HL-60/S4 treated with retinoic acid at 250 ng/mL for 4 days and 3 days (cell line): ENCODE measurements around the gene PPP4R4.

Experiments used
- in situ Hi-C: fragments of 300-500 bp; cut with MboI; formaldehyde crosslinking; loops from 2 replicates; pipeline ENCODE4 v1.7.0; 2022; ENCODE audit warnings: low sequenced_read_pairs

The PPP4R4 gene

DNA sequence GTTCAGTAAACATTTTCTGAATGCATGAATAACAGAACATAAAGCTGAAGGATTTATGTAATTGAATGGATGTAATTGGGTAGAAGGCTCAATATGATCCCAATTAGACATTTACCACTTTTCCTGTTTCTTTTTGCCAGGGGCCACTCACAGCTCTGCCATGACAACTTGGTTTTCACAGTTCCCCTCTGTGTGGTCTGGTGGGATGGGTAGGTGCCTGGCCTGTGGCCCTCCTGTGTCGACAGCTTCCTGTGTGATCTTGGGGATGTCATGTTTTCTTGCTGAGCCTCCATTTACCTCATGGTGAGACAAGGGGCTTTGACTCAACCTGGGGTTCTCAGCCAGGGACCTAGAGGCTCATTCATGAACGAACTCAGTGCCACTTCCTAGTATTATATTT is 131.5 kb downstream of the PPP4R4 start:
- in situ Hi-C loops: no loop called here

DNA sequence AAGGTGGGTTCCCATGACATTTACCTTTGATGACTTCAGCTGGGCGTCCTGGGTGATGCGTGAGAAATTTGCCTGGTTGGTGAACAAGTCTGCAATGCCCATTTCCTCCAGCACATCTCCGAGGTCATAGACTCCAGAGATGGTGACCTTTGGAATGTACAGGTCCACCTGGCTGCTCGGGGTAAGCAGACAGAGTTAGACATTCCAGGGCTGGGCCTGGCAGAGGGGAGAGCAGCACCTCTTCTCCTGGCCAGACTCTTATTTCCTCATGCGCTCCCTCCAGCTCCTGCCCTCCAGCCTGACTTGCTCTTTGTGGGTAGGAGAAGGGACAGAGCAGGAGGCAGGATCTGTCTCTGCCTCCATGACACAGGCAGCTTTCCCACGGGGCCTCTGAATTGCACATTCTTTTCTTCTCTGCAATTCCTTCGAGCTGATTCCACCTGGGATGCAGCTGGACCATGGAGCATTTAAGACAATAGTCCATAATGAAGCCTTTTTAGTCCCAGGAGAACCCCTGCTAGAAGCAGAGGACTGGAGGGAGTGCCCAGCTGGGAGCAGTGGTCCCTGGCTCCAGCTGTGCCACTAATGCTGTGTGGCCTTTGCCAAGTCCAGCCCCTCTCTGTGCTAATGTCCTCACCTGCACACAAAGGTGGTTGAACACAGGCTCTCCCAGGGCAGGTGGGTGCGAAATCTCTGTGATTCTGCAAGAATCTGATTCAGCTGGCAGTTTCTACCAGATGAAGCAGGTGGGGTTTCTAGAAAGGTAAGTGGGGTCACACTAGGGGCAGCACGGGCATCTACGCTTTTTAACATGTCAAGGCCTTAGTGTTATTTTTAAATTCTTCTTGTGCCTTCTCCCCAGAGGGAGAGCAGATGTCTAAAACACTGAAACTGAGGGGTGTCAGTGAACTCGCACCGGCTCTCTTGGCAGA is 132.2 kb downstream of the PPP4R4 start:
- in situ Hi-C loops: no loop called here

DNA sequence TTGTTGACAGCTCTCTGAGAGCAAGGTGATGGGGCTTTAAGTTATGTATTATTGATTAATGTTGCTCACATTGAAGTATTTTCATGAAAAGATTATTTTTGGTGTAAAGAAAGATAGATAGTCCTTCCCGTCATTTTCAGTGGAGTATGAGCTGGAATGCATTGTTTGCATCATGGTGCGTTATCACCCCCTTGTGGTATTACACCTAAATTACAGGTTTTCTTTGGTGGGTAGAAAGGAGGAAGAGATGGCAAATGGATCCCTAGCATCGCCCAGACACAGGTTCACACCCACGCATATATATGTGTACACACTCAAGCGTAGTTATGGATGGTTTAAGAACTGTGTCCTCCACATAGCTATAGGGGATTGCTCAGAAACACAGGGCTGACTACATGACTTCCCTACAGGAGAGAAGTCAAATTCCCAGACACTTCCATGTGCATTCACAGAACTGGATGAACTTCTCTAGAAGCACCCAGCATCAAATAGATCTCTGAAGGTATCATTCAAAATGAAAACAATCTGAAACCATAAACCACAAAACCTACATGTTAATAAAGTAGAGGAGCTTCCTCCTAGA is 133.4 kb downstream of the PPP4R4 start:
- in situ Hi-C loops: no loop called here

DNA sequence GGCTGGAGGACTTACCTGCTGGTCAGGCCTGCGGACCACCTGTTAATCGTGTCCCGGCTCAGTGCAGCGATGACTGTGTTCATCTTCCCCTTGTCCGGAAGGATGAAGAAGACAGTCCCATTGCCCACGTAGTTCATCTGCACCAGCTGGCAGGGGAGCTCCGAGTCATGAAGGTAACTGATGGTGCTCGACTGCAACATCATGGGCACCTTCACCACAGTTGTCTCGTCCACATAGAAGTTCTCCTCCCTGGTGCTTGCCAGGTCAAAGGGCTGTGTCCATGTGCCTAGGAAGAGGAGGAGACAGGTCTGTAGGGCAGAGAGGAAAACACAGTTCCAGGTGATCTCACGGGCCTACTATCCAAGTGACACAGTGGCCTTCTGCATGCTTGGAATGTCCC is 135.6 kb downstream of the PPP4R4 start:
- in situ Hi-C loops: no loop called here

DNA sequence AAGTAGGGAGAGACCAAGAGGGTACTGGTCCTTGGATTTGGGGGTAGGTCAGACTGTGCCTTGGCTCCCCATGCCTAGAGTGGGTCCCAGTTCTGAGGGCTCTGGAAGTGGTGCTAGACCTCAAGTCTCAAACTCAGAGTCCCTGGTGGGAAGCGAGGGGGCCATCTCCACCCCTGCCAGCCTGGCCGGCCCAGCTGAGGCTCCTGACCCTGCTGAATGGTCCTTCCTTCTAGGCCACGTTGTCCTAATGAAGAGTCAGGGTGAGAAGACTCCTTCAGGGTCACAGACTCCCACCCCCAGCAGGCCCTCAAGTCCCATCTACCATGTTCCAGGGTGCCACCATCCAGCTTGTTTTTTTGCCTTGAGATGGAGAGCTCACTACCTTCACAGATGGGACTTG is 136.1 kb downstream of the PPP4R4 start:
- in situ Hi-C loops: no loop called here

DNA sequence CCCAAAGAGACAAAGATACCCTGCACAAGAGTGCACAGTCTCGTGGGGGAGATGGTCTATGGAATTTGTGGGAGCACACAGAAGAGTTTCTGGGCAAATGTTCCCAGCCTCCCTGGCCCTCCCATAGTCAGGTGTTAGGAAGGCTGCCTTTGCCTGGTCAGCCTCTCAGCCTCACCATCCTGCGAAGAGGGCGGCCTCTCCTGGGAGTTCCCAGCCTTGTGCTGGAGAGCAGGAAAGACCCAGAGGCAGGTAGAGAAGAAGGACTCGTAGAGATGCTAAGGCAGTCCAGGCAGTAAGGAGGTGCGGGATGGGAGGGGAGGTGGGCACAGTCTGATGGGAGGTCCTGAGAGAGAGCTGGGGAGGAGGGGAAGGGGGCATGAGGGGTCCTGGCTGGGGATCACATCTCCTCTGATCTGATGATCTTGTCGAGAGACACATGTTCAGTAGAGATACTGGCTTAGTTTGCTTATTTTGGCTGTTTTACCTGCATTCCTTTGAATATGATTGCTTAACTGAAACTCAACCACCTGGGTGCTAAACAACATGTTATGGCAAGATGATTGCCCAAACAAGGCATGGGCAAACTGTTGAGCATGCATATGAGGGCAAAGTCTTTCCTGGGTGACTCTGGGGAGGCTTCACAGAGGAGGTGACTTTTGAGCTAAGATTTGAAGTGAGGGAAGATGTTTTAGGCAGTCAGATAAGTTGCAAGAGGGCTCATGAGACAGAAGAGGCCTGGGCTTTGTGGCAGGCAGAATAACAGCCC is 138.5 kb downstream of the PPP4R4 start:
- in situ Hi-C loops: no loop called here

DNA sequence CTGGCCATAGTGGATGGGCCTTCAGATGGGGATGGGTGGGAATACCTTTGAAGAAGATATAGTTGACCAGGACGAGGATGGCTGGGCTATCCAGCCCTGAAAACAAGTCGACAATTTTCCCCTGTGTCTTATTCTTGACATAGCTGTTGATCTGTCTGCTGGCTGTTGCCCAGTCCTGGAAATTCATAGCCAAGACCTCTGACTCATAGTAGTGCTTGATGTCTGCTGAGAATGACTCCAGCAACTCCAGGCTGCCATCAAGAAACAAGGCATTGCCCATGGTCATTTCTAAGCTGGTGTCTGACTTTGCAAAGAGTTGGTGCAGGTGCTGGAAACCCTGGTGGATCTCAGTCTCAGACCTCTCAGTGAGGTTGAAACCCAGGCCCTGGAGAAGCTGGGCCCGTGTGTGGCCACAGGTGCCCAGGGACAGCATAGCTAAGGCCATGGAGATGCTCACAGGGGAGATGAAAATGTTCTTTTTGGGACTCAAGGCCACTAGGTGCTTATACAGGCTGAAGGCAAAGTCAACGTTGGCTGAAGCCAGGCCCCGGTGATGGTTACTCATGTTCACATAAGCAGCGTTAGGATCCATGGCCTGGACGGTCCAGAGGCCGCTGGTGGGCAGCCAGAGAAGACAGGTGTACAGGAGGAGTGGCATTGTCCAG is 140.0 kb downstream of the PPP4R4 start:
- in situ Hi-C loops: no loop called here

DNA sequence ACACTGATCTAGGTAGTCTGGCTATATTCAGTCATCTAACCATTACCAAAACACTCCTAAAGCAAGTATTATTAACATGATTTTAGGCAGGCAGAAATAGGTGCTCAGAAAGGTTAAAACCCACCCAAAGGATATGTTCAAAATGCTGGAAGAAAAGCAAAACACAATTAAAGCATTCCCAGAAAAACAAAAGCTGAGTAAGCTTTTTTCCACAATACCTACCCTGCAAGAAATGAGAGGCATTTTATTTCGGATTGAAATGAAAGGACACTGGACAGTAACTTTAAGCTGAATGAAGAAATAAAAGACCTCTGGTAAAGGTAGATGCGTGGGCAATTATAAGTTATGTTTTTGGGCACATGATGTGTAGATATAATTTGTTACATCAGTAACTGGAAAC is 140.8 kb downstream of the PPP4R4 start:
- in situ Hi-C loops: no loop called here

DNA sequence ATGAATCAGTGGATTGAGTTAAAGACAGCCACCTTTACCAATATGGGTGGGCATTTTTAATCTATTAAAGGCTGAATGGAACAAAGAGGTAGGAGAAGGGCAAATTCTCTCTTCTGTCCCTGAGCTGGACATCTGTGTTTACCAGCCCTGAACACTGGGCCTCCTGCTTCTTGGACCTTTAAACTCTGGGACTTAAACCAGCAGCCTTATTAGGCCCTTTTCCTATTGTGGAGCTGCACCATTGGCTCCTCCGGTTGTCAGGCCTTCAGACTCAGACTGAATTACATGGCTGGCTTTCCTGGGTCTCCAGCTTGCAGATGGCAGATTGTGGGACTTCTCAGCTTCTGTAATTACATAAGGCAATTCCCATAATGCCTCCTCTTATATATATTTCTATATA is 142.6 kb downstream of the PPP4R4 start:
- in situ Hi-C loops: no loop called here

DNA sequence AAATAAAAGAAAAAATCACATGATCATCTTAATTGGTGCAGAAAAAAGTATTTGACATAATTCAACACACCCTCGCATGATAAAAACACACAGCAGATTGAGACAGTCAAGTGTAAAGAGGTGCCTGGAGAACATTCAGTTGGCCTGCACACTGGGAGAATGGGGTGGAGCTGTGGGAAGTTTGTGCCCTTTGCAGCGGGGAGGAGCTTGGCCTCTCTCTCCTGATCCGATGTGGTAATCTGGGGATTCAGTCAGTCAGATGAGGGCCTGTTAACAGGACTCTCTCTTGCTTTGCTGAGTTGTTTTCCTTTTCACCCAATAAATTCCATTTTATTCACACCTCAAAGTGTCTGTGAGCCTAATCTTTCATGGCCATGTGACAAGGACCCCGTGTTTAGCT is 143.1 kb downstream of the PPP4R4 start:
- in situ Hi-C loops: no loop called here

DNA sequence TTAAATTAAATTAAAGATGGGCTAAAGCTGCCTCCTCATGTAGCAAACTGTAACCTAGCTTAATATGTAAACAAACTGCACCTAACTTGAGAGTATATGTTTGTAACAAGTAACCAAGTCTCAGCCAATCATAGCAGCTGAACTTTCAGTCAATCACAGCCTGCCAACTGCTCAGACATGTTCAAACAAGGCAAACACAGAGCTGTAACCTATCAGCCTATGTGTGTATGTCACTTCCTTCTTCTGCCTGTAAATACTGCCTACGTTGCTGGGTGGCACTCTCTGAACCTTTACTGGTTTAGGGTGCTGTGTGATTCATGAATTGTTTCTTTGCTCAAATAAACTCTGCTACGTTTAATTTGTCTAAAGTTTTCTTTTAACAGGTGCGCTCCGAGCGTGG is 146.1 kb downstream of the PPP4R4 start:
- in situ Hi-C loops: no loop called here

DNA sequence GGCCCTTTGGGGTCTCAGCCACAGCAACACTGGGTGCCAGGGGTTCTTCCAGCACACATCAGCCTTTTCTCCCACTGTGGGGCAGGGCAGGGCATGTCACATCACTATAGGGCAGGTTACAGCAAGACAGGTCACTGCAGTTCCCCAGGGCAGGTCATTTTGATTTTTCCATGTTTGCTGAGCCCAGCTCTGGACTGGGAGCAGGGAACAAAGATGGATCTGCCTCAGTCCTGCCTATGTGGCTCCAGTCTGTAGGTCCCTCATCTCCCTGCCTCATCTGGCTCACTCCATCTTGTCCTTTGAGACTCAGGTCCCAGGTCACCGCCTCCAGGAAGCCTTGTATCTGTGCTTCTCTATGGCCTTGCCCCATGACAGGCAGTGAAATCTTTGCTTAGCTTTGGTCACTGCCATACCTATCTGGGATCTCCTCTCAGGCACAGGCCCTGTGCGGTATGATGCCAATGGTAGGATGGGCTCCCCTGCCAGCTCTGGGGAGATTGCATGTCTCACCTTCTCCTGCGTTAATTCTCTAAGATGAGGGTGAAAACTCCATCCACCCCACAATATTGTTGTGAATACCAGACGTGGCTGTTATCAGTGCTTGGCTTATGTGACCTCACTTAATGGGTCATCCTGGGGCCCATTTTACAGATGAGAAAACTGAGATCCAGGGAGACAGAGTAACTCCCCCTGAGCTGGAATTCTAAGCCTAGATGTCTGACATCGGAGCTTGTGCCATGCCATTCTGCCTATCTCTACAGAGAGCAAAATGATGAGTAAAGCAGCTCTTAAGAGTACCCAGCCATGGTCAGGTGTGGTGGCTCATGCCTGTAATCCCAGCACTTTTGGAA is 147.5 kb downstream of the PPP4R4 start:
- in situ Hi-C loops: no loop called here

DNA sequence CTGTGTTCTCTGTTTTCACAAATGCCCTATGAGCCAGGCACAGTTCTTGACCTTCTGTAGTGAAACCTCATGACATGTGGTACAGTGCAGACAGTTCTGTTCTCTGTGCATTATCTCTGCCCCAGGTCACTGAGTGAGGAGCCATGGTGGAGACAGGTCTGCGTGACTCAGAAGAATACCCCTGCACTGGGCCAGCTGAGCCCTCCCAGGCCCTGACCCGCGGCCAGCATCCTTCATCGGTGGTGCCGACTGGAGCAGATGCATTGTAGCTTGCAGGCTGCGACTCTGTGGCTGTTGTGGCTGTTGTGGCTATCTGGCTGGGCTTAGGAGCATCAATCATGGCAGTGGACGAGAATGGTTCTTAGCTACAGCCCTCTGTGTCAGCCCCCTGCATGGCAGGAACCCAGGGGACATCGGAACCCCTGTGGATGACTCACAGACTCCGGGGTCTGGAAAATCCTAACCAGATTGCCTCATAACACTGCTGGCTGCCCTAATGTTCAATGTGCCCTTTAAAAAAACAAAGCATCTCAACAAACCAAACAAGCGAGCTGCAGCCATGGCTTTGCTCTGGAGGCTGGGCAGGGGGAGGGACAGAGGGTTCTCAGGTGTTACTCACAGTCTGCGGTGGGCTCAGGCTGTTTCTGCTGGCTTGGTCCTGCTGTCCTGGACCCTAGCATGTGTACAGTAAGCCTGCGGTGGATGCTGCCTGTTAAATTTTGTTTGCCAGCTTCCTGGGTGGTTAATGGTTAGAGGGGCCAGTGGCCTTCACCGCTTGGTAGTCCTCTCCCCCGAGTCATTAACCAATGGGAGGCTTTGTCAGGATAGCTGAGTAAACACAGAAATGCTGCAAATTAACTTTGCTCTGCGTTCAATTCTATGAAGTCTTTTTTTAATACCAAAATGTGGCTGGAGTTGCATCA is 148.8 kb downstream of the PPP4R4 start, which contains the start of gene SERPINA6:
Gene SERPINA6 (minus strand): TSS at position 689 of the 923 bp plus-strand sequence. CDS start 8,688 bp downstream, outside the sequence.
- in situ Hi-C loops: no loop called here

DNA sequence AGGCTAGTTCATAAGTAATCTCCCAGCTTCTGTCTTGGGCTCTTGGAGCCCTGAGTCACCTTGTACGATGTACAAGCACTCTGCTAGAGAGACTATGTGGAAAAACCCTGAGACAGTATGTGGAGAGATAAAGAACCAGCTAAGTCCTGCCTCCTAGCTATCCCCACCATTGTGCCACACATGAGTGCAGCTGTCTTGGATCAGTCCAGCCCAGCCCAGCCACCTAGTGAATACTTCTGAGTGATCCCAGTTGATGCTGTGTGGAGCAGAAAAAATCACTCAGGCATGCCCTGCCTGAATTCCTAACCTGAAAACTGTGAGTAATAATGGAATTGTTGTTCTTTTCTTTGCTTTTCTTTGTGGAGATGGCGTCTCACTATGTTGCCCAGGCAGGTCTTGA is 154.1 kb downstream of the PPP4R4 start:
- in situ Hi-C loops: no loop called here
